ENCODE data around the gene CD69.

- TF ChIP-seq EZH2phosphoT487 (conservative IDR thresholded peaks at IDR 0.05; ENCODE audit: low read length) = no peak
- TF ChIP-seq, protein P1, sequence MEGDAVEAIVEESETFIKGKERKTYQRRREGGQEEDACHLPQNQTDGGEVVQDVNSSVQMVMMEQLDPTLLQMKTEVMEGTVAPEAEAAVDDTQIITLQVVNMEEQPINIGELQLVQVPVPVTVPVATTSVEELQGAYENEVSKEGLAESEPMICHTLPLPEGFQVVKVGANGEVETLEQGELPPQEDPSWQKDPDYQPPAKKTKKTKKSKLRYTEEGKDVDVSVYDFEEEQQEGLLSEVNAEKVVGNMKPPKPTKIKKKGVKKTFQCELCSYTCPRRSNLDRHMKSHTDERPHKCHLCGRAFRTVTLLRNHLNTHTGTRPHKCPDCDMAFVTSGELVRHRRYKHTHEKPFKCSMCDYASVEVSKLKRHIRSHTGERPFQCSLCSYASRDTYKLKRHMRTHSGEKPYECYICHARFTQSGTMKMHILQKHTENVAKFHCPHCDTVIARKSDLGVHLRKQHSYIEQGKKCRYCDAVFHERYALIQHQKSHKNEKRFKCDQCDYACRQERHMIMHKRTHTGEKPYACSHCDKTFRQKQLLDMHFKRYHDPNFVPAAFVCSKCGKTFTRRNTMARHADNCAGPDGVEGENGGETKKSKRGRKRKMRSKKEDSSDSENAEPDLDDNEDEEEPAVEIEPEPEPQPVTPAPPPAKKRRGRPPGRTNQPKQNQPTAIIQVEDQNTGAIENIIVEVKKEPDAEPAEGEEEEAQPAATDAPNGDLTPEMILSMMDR (IDR thresholded peaks at IDR 0.05; ENCODE audit: insufficient read depth, low read length, poor library complexity, severe bottlenecking) = no peak
These were observed 24.1 kb upstream of the CD69 start for GRCh38 chr12:9784816-9785215.

All from SU-DHL-6 (cell line).